Motor neuron (in vitro differentiated cells): Measurements from ENCODE around the gene DCC. TPM values are rescaled to one million over a fixed set of nuclear protein-coding genes. Genes with fewer than 3 reads are reported as not detected.
A peak's percentile ranks its signal among the peaks of the same experiment; 100 is the strongest.

ENCODE experiments used
- ATAC-seq, 8 experiments: fragments of 200-7000 bp; cut with Tn5 transposase; replicated peaks in 6 of 8; 2 replicates each; pipeline ENCODE4 v1.8.0; 2021; ENCODE audit warnings: mild to moderate bottlenecking in 8 of 8, moderate library complexity in 8 of 8
- H3K27ac ChIP-seq, 2 donors: fragments of 250-450 bp; sonication (Bioruptor Pico); 2 replicates each; pipeline ENCODE4 v1.9.0; 2021; ENCODE audit warnings: antibody characterized with exemption in 2 of 2, mild to moderate bottlenecking in 2 of 2, moderate library complexity in 1 of 2
- H3K4me1 ChIP-seq, 2 donors: fragments of 250-450 bp; sonication (Bioruptor Pico); replicated peaks in 1 of 2; 2 replicates each; pipeline ENCODE4 v1.6.1; 2021; ENCODE audit warnings: antibody characterized with exemption in 2 of 2, mild to moderate bottlenecking in 2 of 2, moderate library complexity in 1 of 2
- H3K4me3 ChIP-seq, 5 donors: fragments of 250-450 bp; sonication (Bioruptor Pico); 2 replicates each; pipeline ENCODE4 v1.9.0; 2021; ENCODE audit warnings: antibody characterized with exemption in 5 of 5, mild to moderate bottlenecking in 5 of 5, moderate library complexity in 4 of 5
- WGBS, 10 experiments: fragments of 450-650 bp; shearing (Covaris generic); methylation state at CpG; one replicate each; pipeline ENCODE4 v1.0.0; 2022; 5-methylcytosine and 5-hydroxymethylcytosine counted together
- in situ Hi-C, 9 experiments: fragments of 400-800 bp; cut with MboI; loops; one replicate each; pipeline ENCODE4 v1.15.0; 2021; ENCODE audit warnings: low sequenced_read_pairs in 9 of 9, low pct_unique_long_range_greater_than_20kb in 2 of 9; ENCODE audit not compliant: unreplicated experiment in 9 of 9
- total RNA-seq, 8 experiments: library from RNA; unstranded; fragments of 300-600 nt; gene quantifications; 2 replicates each; pipeline versions ENCODE4 v1.2.3 to v1.2.4, GENCODE V29; 2022

The DCC gene
- total RNA-seq, 8 experiments from 2014 or later, result 0.04 to 66.0 (median 48.3) TPM; not detected in 2

GRCh38 chr18:52963481-52963880 lies 623.5 kb downstream of the DCC start:
- no peaks in the 10 kb centered on the region for H3K4me1 ChIP-seq
- H3K4me3 ChIP-seq, result no peak overlapping the region
- ATAC-seq, result no peak
- H3K27ac ChIP-seq, result no peak overlapping the region
- in situ Hi-C loops, result no loop called here
- WGBS, 10 experiments, result 0 to 100% (median 83%) methylated on average over 1 to 2 of the region's 2 CpGs; no CpG with 5 or more reads in 1 of the 10 experiments

DNA sequence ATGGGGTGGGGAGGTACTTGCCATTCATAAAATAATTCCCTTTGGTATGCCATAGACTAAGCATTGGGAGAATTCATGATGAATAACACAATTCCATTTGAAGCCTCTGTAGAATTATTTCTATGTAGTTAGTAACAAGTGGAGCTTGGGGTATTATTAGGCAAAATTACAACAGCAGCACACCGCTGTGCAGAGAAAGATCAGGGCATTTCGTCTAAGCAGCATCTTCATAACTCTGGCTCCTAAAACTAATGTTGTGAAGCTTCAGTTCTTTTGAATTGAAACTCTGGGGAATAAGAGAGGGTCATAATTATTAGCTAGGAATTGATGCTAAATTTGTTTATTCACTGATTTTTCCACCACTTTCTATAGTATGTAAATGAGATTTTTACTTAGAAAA lies 630.7 kb downstream of the DCC start:
- Histone ChIP-seq H3K4me3 (no peak overlapping the region), H3K4me1 (peaks cover 6 to 23% of the 10 kb centered on the region in 2 donors), H3K27ac (no peak overlapping the region)
- ATAC-seq, result peak in 1 of 8 experiments; percentile 5
- in situ Hi-C loops, result no loop called here
- 0 to 88% (median 60%) methylated on average over 1 to 2 of the region's 2 CpGs; no CpG with 5 or more reads in 5 of the 10 experiments for WGBS, 10 experiments

- WGBS, 10 experiments, result 0 to 83% (median 40%) methylated on average over 1 to 2 of the region's 2 CpGs; no CpG with 5 or more reads in 1 of the 10 experiments
- H3K27ac ChIP-seq, result no peak overlapping the region
- no peak overlapping the region for H3K4me3 ChIP-seq
- peaks cover 6 to 23% of the 10 kb centered on the region in 2 donors for H3K4me1 ChIP-seq
- in situ Hi-C loops, result no loop called here
- ATAC-seq, result peak in 3 of 8 experiments; percentile 53 to 54 (median 54)
These were observed 631.1 kb downstream of the DCC start for GRCh38 chr18:52971097-52971496.

DNA sequence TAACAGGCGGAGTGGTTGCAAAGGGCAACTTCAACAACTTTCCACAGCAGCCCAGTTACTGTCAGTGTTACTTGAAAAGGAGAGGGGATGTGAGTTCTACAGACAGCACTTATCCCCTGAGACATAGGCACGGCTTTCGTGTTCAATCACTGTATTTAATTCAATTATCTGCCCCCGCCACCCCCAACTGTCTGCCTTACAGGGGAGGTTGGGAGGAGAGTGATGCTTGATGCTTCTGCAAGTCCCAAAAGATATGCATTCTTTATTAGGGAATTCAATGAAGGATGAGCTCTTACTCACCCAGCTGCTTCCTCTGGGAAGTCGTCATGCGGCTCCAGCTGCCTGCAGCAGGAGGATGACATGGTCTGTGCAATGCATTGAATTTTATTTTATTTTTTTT lies 639.9 kb downstream of the DCC start:
- Histone ChIP-seq H3K4me3 (peak overlapping the region in 1 of 5 donors; percentile 16), H3K27ac (peak overlapping the region; percentile 51 to 60), H3K4me1 (peaks cover 9 to 25% of the 10 kb centered on the region in 2 donors)
- 0 to 55% (median 17%) methylated on average over 1 to 6 of the region's 6 CpGs; no CpG with 5 or more reads in 3 of the 10 experiments for WGBS, 10 experiments
- in situ Hi-C loops, result no loop called here
- ATAC-seq, result peak in 5 of 8 experiments; percentile 91 to 97 (median 96)

- in situ Hi-C loops, result no loop called here
- Histone ChIP-seq H3K4me3 (no peak overlapping the region), H3K4me1 (no peaks in the 10 kb centered on the region), H3K27ac (no peak overlapping the region)
- no peak for ATAC-seq
- 0 to 100% (median 80%) methylated on average over 1 of the region's 1 CpG; no CpG with 5 or more reads in 2 of the 10 experiments for WGBS, 10 experiments
These were observed 651.2 kb downstream of the DCC start for GRCh38 chr18:52991246-52991645.

- ATAC-seq, result no peak
- in situ Hi-C loops, result no loop called here
- no peaks in the 10 kb centered on the region for H3K4me1 ChIP-seq
- H3K27ac ChIP-seq, result no peak overlapping the region
- 20 to 100% (median 80%) methylated on average over 1 to 6 of the region's 6 CpGs; no CpG with 5 or more reads in 2 of the 10 experiments for WGBS, 10 experiments
- H3K4me3 ChIP-seq, result no peak overlapping the region
These were observed 652.0 kb downstream of the DCC start for GRCh38 chr18:52992041-52992440.

DNA sequence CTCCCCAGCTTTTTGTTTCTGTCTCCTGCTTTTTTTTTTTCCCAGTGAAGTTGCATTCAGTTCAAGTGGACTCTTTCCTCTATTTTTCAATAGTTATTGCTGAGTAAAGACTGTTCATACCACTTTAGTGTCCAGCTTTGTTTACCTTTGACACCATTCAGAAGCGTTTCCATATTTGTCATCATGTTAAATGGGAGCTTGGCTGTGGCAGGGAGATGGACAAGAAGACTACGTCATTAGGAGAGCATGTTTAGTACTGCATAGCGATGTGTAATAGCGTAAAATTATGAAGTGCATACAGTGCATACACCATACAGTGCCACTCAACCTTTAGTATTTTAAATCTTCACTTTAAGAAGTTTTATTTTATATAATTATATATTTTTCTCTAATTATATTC lies 655.9 kb downstream of the DCC start:
- whole genome bisulfite sequencing, 10 experiments, result 0 to 100% (median 80%) methylated on average over 1 to 4 of the region's 4 CpGs; no CpG with 5 or more reads in 1 of the 10 experiments
- H3K27ac ChIP-seq, result no peak overlapping the region
- in situ Hi-C loops, result no loop called here

GRCh38 chr18:52999633-53000032 lies 659.6 kb downstream of the DCC start:
- in situ Hi-C loops, result no loop called here
- Histone ChIP-seq H3K4me1 (no peaks in the 10 kb centered on the region), H3K4me3 (no peak overlapping the region), H3K27ac (no peak overlapping the region)
- whole genome bisulfite sequencing, 10 experiments, result 29 to 100% (median 67%) methylated on average over 1 to 2 of the region's 2 CpGs; no CpG with 5 or more reads in 4 of the 10 experiments
- ATAC-seq, result no peak

More for the DNA sequence above, 655.9 kb downstream of the DCC start:
- ATAC-seq, result peak in 1 of 8 experiments; percentile 52
- Histone ChIP-seq H3K4me1 (no peaks in the 10 kb centered on the region), H3K4me3 (no peak overlapping the region)

DNA sequence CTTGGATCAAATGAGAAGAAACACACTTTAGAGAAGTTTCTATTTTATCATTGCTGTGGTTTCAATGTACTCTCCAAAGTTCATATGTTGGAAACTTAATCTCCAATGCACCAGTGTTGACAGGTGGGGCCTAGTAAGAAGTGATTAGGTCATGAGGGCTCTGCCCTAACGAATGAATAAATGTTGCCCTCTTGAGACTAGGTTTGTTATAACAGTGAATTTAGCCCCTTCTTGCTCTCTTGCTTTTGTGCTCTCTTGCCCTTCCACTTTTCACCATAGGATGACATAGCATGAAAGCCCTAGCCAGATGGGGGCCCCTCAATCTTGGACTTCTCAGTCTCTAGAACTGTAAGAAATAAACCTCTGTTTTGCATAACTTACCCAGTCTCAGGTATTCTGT lies 664.8 kb downstream of the DCC start:
- whole genome bisulfite sequencing, 10 experiments, result 0 to 90% (median 71%) methylated on average over 1 of the region's 1 CpG; no CpG with 5 or more reads in 3 of the 10 experiments
- Histone ChIP-seq H3K4me1 (no peaks in the 10 kb centered on the region), H3K27ac (no peak overlapping the region), H3K4me3 (no peak overlapping the region)
- ATAC-seq, result no peak
- in situ Hi-C loops, result no loop called here

DNA sequence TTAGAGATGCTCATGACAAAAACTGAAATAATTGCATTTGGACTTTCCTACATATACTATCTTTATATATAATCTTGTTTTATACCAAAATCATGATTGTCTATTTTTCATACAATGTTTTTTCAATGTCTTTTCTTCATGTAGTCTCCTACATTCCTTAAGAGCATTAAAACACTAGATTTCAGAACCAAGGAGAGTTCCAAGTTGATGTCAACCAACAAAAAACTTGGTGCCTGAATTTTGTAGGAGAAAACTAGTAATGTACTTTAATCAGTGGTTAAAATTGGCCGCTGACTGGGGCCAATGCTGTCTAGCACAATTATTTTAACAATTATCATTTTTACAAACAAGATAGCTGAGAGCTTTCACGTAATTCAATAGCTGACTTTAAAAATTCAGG lies 678.8 kb downstream of the DCC start:
- H3K4me3 ChIP-seq, result no peak overlapping the region
- no peak overlapping the region for H3K27ac ChIP-seq
- no peak for ATAC-seq
- in situ Hi-C loops, result no loop called here
- peaks cover 0 to 2% of the 10 kb centered on the region in 2 donors for H3K4me1 ChIP-seq
- WGBS, 10 experiments, result 0 to 94% (median 48%) methylated on average over 1 to 2 of the region's 2 CpGs

DNA sequence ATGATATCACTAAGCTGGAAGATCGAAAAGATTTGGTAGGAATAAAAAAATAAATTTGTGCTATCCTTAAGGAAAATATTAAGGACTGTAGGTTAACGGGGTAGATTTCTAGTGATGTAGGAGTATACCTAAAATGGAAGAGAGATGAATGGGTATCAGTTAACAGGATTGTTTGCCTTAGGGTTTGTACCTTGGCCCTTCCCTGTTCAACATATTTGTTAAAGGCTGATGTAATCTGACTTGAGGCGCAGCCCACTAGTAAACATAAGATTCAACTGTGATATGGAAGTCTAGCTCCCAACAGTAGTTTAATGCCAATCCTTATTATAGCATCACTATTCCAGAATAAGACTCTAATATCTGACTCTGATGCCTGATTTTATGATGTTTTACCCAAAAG lies 685.2 kb downstream of the DCC start:
- Histone ChIP-seq H3K4me3 (no peak overlapping the region), H3K27ac (no peak overlapping the region), H3K4me1 (peaks cover 0 to 2% of the 10 kb centered on the region in 2 donors)
- no peak for ATAC-seq
- WGBS, 10 experiments, result 8 to 100% (median 82%) methylated on average over 1 to 3 of the region's 3 CpGs
- in situ Hi-C loops, result no loop called here

DNA sequence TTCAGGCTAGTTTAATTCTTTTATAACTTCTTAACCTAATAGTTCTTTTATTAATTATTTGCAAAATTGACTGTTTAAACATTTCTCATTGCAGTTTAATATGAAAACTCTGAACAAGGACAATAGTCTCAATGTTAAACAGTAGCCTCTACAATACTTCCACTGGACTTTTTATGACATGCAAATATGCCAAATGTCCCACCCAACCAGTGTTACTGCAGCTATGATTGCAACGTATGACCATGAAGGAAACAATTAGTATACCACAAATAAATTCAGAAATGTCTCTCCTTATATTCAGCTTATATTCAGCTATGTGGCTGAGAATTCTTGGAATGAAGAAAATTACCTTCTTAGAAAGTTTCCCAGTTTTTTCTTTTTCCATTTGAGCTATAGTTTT lies 688.6 kb downstream of the DCC start:
- Histone ChIP-seq H3K4me1 (no peaks in the 10 kb centered on the region), H3K27ac (no peak overlapping the region), H3K4me3 (no peak overlapping the region)
- ATAC-seq, result no peak
- in situ Hi-C loops, result no loop called here
- WGBS, 10 experiments, result 0 to 100% (median 75%) methylated on average over 1 of the region's 1 CpG; no CpG with 5 or more reads in 3 of the 10 experiments

DNA sequence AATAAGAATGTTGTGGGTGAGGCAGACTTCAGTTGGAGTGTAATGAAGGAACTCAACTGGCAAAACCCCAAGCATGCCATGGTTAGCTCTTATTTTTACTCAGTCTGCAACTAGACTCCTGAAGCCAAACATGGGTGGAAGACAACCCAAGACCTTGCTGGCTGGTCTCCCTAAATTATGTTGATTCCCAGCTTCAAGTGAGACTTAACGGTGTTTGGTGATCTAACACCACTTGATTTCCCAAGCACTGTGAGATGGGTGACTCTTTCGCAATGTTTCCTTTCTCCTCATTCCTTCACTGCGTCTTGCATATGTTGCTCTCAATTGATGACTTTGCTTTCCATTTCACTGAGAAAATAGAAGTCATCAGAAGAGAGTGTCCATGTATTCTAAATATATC lies 693.1 kb downstream of the DCC start:
- WGBS, 10 experiments, result 17 to 100% (median 87%) methylated on average over 1 to 3 of the region's 3 CpGs; no CpG with 5 or more reads in 1 of the 10 experiments
- no peak overlapping the region for H3K4me3 ChIP-seq
- ATAC-seq, result no peak
- H3K27ac ChIP-seq, result no peak overlapping the region
- no peaks in the 10 kb centered on the region for H3K4me1 ChIP-seq
- in situ Hi-C loops, result no loop called here

DNA sequence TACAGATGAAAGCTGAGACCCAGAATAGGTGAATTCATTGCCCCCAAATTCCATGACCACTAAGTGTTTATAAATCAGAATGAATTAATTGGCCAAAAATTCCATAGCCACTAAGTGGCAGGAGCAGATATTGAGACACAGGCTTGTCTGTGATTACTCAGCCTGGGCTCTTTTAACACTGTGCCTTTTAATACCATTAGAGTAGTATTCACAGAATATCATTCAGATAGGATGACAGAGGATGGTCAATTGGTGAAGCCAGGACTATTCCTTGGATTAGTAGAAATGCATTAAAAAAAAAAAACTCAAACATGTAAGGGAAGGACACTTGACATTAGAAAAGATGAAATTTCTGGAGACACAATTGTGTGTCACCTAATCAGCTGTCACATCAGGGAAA lies 698.6 kb downstream of the DCC start:
- Histone ChIP-seq H3K4me3 (no peak overlapping the region), H3K27ac (no peak overlapping the region), H3K4me1 (peaks cover 0 to 5% of the 10 kb centered on the region in 2 donors)
- ATAC-seq, result peak in 5 of 8 experiments; percentile 65 to 86 (median 70)
- in situ Hi-C loops, result no loop called here
